PFSK-1 (cell line): ENCODE data around the gene INSYN1.

Experiments
- POLR2AphosphoS5 ChIP-seq: IDR thresholded peaks from 2 replicates; pipeline ENCODE4 v1.6.1; 2012; ENCODE audit warnings: low read depth, mild to moderate bottlenecking, control low read depth, low read length, moderate library complexity
- TAF1 ChIP-seq: IDR thresholded peaks from 2 replicates; pipeline ENCODE4 v1.6.1; 2012; ENCODE audit warnings: low read length, control low read depth, borderline replicate concordance; ENCODE audit not compliant: insufficient read depth
- TF ChIP-seq, protein P1 (sequence below), 2 experiments: IDR thresholded peaks; 2 replicates each; pipeline versions ENCODE4 v1.6.1 to v1.8.0; 2011 to 2012; ENCODE audit warnings: low read depth in 2 of 2, low read length in 2 of 2, control low read depth in 1 of 2, inconsistent platforms in 1 of 2, mild to moderate bottlenecking in 1 of 2, moderate library complexity in 1 of 2; ENCODE audit not compliant: insufficient read depth in 1 of 2

DNA sequence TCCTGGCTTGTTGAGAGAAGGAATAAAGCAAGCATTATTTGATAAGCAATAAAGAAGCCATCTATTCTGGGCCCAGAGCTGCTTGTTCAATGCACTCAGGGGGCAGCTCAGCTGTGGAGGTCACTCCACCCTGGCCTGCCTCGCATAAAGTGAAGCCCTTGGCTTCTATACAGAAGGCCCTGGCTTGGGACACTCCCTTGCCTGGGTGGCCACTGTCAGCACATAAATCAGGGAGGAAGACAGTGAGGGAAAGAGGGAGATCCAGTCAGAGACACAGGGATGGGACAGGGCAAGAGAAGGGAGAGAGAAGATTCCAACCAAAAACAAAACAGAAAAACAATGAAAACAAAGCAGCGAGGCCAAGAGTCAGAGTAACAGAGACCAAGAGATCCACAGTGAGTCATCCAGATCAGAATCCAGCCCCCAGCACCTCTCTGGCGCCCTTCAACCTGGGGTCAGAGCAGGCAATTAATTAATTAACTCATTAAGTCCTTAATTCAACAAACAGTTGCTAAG, 11.8 kb downstream of the INSYN1 start:
- TF ChIP-seq, protein P1, sequence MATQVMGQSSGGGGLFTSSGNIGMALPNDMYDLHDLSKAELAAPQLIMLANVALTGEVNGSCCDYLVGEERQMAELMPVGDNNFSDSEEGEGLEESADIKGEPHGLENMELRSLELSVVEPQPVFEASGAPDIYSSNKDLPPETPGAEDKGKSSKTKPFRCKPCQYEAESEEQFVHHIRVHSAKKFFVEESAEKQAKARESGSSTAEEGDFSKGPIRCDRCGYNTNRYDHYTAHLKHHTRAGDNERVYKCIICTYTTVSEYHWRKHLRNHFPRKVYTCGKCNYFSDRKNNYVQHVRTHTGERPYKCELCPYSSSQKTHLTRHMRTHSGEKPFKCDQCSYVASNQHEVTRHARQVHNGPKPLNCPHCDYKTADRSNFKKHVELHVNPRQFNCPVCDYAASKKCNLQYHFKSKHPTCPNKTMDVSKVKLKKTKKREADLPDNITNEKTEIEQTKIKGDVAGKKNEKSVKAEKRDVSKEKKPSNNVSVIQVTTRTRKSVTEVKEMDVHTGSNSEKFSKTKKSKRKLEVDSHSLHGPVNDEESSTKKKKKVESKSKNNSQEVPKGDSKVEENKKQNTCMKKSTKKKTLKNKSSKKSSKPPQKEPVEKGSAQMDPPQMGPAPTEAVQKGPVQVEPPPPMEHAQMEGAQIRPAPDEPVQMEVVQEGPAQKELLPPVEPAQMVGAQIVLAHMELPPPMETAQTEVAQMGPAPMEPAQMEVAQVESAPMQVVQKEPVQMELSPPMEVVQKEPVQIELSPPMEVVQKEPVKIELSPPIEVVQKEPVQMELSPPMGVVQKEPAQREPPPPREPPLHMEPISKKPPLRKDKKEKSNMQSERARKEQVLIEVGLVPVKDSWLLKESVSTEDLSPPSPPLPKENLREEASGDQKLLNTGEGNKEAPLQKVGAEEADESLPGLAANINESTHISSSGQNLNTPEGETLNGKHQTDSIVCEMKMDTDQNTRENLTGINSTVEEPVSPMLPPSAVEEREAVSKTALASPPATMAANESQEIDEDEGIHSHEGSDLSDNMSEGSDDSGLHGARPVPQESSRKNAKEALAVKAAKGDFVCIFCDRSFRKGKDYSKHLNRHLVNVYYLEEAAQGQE (IDR thresholded peaks at IDR 0.05; ENCODE audit: insufficient read depth in 1 of 2, low read depth in 2 of 2, low read length in 2 of 2), result no peak
- TF ChIP-seq POLR2AphosphoS5 (no peak), TAF1 (no peak)
